ENCODE data around the gene ATF4.

DNA sequence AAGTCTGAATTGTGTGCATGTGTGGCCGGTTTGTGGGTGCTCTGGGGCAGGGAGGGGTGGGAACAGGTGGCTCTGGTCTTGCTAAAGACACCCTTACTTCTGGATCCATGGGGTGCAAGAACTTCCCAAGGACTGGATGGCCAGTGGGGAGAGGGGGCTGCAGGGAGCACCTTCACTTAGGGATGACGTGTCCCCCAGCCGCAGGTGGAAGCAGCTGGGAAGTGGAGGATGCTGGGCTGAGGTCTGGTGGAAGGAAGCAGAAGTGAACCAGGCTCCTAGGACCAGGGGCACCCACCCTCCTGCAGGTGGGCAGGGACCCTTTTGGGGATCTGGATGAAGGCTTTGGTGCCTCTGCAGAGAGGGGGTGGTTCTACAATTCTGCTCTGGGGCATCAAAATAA is 28.2 kb upstream of the ATF4 start:
- TF ChIP-seq, protein P1, sequence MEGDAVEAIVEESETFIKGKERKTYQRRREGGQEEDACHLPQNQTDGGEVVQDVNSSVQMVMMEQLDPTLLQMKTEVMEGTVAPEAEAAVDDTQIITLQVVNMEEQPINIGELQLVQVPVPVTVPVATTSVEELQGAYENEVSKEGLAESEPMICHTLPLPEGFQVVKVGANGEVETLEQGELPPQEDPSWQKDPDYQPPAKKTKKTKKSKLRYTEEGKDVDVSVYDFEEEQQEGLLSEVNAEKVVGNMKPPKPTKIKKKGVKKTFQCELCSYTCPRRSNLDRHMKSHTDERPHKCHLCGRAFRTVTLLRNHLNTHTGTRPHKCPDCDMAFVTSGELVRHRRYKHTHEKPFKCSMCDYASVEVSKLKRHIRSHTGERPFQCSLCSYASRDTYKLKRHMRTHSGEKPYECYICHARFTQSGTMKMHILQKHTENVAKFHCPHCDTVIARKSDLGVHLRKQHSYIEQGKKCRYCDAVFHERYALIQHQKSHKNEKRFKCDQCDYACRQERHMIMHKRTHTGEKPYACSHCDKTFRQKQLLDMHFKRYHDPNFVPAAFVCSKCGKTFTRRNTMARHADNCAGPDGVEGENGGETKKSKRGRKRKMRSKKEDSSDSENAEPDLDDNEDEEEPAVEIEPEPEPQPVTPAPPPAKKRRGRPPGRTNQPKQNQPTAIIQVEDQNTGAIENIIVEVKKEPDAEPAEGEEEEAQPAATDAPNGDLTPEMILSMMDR (IDR thresholded peaks at IDR 0.05; ENCODE audit: insufficient read depth, low read length, poor library complexity, severe bottlenecking), result no peak
- TF ChIP-seq EZH2phosphoT487 (conservative IDR thresholded peaks at IDR 0.05; ENCODE audit: low read length), result no peak

Measured in SU-DHL-6 (cell line).